Measurements from ENCODE around the gene SIRT7. TPM values are rescaled to one million over a fixed set of nuclear protein-coding genes. Genes with fewer than 3 reads are reported as not detected.
"Not testable (repeated sequence)": the region's sequence is repeated elsewhere in the genome, so short reads cannot be mapped to it uniquely, and the experiment has no call there.

Gene SIRT7
- total and polyA plus RNA-seq, 4 donors, result 14.7 to 43.4 (median 32.9) TPM

GRCh38 chr17:81955756-81956544 is 38.0 kb upstream of the SIRT7 start:
- Histone ChIP-seq H3K9ac (ENCODE audit: insufficient read depth in 1 of 2, low read length in 2 of 2) (no peak overlapping the region), H3K27me3 (ENCODE audit: control insufficient read depth in 3 of 3, insufficient read depth in 3 of 3, low read length in 2 of 3) (peaks cover 0 to 7% (median 6%) of the 10 kb centered on the region in 3 donors), H3K36me3 (ENCODE audit: control insufficient read depth in 4 of 4, insufficient read depth in 4 of 4, low read length in 4 of 4) (no peaks in the 10 kb centered on the region), H3K9me3 (ENCODE audit: control insufficient read depth in 4 of 4, insufficient read depth in 3 of 4, low read length in 3 of 4) (no peaks in the 10 kb centered on the region), H3K4me1 (ENCODE audit: control insufficient read depth in 5 of 5, insufficient read depth in 5 of 5, low read length in 5 of 5) (peaks cover 0 to 8% (median 0%) of the 10 kb centered on the region in 5 donors), H3K27ac (ENCODE audit: low read depth in 1 of 2, low read length in 1 of 2) (no peak overlapping the region), H3K4me3 (no peak overlapping the region)
- no peak for DNase-seq
- no peak for TF ChIP-seq CTCF (IDR thresholded peaks at IDR 0.05; ENCODE audit: control extremely low read depth, extremely low read depth)
- no peak for ATAC-seq (ENCODE audit: insufficient read depth, low FRiP score)
- 84 to 92% methylated on average over 13 of the region's 13 CpGs for WGBS, 2 donors

GRCh38 chr17:81955058-81955681 is 37.2 kb upstream of the SIRT7 start:
- Histone ChIP-seq H3K27me3 (ENCODE audit: control insufficient read depth in 3 of 3, insufficient read depth in 3 of 3, low read length in 2 of 3) (peaks cover 0 to 7% (median 6%) of the 10 kb centered on the region in 3 donors), H3K27ac (ENCODE audit: low read depth in 1 of 2, low read length in 1 of 2) (no peak overlapping the region), H3K36me3 (ENCODE audit: control insufficient read depth in 4 of 4, insufficient read depth in 4 of 4, low read length in 4 of 4) (no peaks in the 10 kb centered on the region), H3K4me3 (no peak overlapping the region), H3K9me3 (ENCODE audit: control insufficient read depth in 4 of 4, insufficient read depth in 3 of 4, low read length in 3 of 4) (no peaks in the 10 kb centered on the region), H3K4me1 (ENCODE audit: control insufficient read depth in 5 of 5, insufficient read depth in 5 of 5, low read length in 5 of 5) (peaks cover 0 to 5% (median 0%) of the 10 kb centered on the region in 5 donors), H3K9ac (ENCODE audit: insufficient read depth in 1 of 2, low read length in 2 of 2) (no peak overlapping the region)
- 84 to 90% methylated on average over 26 of the region's 26 CpGs for WGBS, 2 donors
- ATAC-seq (ENCODE audit: insufficient read depth, low FRiP score) (no peak), DNase-seq (no peak)
- TF ChIP-seq CTCF (IDR thresholded peaks at IDR 0.05; ENCODE audit: control extremely low read depth, extremely low read depth), result no peak

- TF ChIP-seq CTCF (IDR thresholded peaks at IDR 0.05; ENCODE audit: control extremely low read depth, extremely low read depth), result no peak
These were observed 36.4 kb upstream of the SIRT7 start for GRCh38 chr17:81954131-81955057.

GRCh38 chr17:81953443-81953842 is 35.5 kb upstream of the SIRT7 start:
- not testable (repeated sequence) for ATAC-seq (ENCODE audit: insufficient read depth, low FRiP score)

More at GRCh38 chr17:81954131-81955057, 36.4 kb upstream of the SIRT7 start:
- Histone ChIP-seq H3K27ac (ENCODE audit: low read depth in 1 of 2, low read length in 1 of 2) (no peak overlapping the region), H3K4me3 (no peak overlapping the region), H3K27me3 (ENCODE audit: control insufficient read depth in 3 of 3, insufficient read depth in 3 of 3, low read length in 2 of 3) (peaks cover 0 to 7% (median 6%) of the 10 kb centered on the region in 3 donors), H3K4me1 (ENCODE audit: control insufficient read depth in 5 of 5, insufficient read depth in 5 of 5, low read length in 5 of 5) (peaks cover 0 to 3% (median 0%) of the 10 kb centered on the region in 5 donors), H3K9me3 (ENCODE audit: control insufficient read depth in 4 of 4, insufficient read depth in 3 of 4, low read length in 3 of 4) (no peaks in the 10 kb centered on the region), H3K9ac (ENCODE audit: insufficient read depth in 1 of 2, low read length in 2 of 2) (no peak overlapping the region), H3K36me3 (ENCODE audit: control insufficient read depth in 4 of 4, insufficient read depth in 4 of 4, low read length in 4 of 4) (no peaks in the 10 kb centered on the region)
- WGBS, 2 donors, result 88 to 89% methylated on average over 19 of the region's 19 CpGs
- DNase-seq, result no peak
- no peak for ATAC-seq (ENCODE audit: insufficient read depth, low FRiP score)

More at GRCh38 chr17:81953443-81953842, 35.5 kb upstream of the SIRT7 start:
- H3K4me1 ChIP-seq (ENCODE audit: control insufficient read depth in 5 of 5, insufficient read depth in 5 of 5, low read length in 5 of 5); H3K4me3 ChIP-seq; DNase-seq; H3K9ac ChIP-seq (ENCODE audit: insufficient read depth in 1 of 2, low read length in 2 of 2); H3K27me3 ChIP-seq (ENCODE audit: control insufficient read depth in 3 of 3, insufficient read depth in 3 of 3, low read length in 2 of 3); H3K9me3 ChIP-seq (ENCODE audit: control insufficient read depth in 4 of 4, insufficient read depth in 3 of 4, low read length in 3 of 4); H3K36me3 ChIP-seq (ENCODE audit: control insufficient read depth in 4 of 4, insufficient read depth in 4 of 4, low read length in 4 of 4); H3K27ac ChIP-seq (ENCODE audit: low read depth in 1 of 2, low read length in 1 of 2): not testable (repeated sequence)
- 73 to 79% methylated on average over 5 of the region's 5 CpGs for WGBS, 2 donors

Data from lung (tissue), 12 donors.